IMR-90 (cell line): ENCODE data around the gene GRID1.

ENCODE experiments used
- CTCF ChIP-seq: conservative IDR thresholded peaks from 2 replicates; pipeline ENCODE4 v1.5.1; 2012; ENCODE audit warnings: mild to moderate bottlenecking, low read depth, low read length, improper control_type of control experiment
- POLR2A ChIP-seq: IDR thresholded peaks from 2 replicates; pipeline ENCODE4 v1.6.1; 2012; ENCODE audit warnings: mild to moderate bottlenecking, low read depth, low read length
- RAD21 ChIP-seq: IDR thresholded peaks from 2 replicates; pipeline ENCODE4 v1.6.1; 2012; ENCODE audit warnings: low read length, improper control_type of control experiment
- RFX5 ChIP-seq: IDR thresholded peaks from 2 replicates; pipeline ENCODE4 v1.8.0; 2012; ENCODE audit warnings: low read depth, mild to moderate bottlenecking, low read length, moderate library complexity

GRCh38 chr10:85609509-85609908 lies 757.1 kb downstream of the GRID1 start:
- TF ChIP-seq POLR2A: no peak
- TF ChIP-seq CTCF: no peak
- TF ChIP-seq RFX5: no peak
- no peak for TF ChIP-seq RAD21
